HepG2 (cell line): Measurements from ENCODE around the gene SLC18A3.

Experiments
- EP300 ChIP-seq, 3 experiments: sonication (generic) in 1 of 3; formaldehyde crosslinking in 1 of 3; IDR thresholded peaks; 2 replicates each; pipeline versions ENCODE4 v1.5.1 to v1.6.1; 2011 to 2020; ENCODE audit warnings: low read depth in 2 of 3, low read length in 2 of 3, borderline replicate concordance in 1 of 3, improper control_type of control experiment in 1 of 3, mild to moderate bottlenecking in 1 of 3, missing genetic modification reagents in 1 of 3, moderate library complexity in 1 of 3
- EZH2 ChIP-seq: conservative IDR thresholded peaks from 2 replicates; pipeline ENCODE4 v1.6.1; 2012; ENCODE audit warnings: mild to moderate bottlenecking, low read depth, low read length, moderate library complexity
- MYC ChIP-seq: sonication (generic); formaldehyde crosslinking; IDR thresholded peaks from 2 replicates; pipeline ENCODE4 v1.9.0; 2021; ENCODE audit warnings: missing genetic modification reagents, borderline replicate concordance
- YY1 ChIP-seq: IDR thresholded peaks from 2 replicates; pipeline ENCODE4 v1.6.1; 2011; ENCODE audit warnings: low read length, low read depth, moderate library complexity, mild to moderate bottlenecking; ENCODE audit not compliant: insufficient read depth, insufficient replicate concordance
- ZNF274 ChIP-seq: sonication (generic); formaldehyde crosslinking; IDR thresholded peaks from 2 replicates; pipeline ENCODE4 v1.5.1; 2020; ENCODE audit warnings: mild to moderate bottlenecking, missing genetic modification reagents

- TF ChIP-seq EZH2: no peak
- no peak for TF ChIP-seq YY1
- TF ChIP-seq EP300 (IDR thresholded peaks at IDR 0.05; ENCODE audit: low read depth in 2 of 2, low read length in 2 of 2): no peak
- no peak for TF ChIP-seq EP300 (CRISPR knock-in tag; IDR thresholded peaks at IDR 0.05; ENCODE audit: borderline replicate concordance)
- no peak for TF ChIP-seq MYC (CRISPR knock-in tag)
- no peak for TF ChIP-seq ZNF274 (CRISPR knock-in tag)
Measured at GRCh38 chr10:49620841-49621378, 10.8 kb downstream of the SLC18A3 start.
